Testis (tissue), 3 donors: ENCODE results near the gene TMEM184A. TPM values are rescaled to one million over a fixed set of nuclear protein-coding genes. Genes with fewer than 3 reads are reported as not detected.

Experiments
- DNase-seq: peaks from one replicate; pipeline ENCODE4 v3.0.0-alpha.2; 2019
- H3K27ac ChIP-seq, 2 donors: fragments of 200-600 bp; sonication (generic); one replicate each; pipeline ENCODE4 v1.5.1; 2019
- H3K27me3 ChIP-seq: fragments of 200-600 bp; sonication (generic); one replicate; pipeline ENCODE4 v1.5.1; 2019
- H3K36me3 ChIP-seq: fragments of 200-600 bp; sonication (generic); one replicate; pipeline ENCODE4 v1.5.1; 2017; ENCODE audit warnings: low read depth; ENCODE audit errors: missing control alignments
- H3K4me1 ChIP-seq: fragments of 200-600 bp; sonication (generic); one replicate; pipeline ENCODE4 v1.5.1; 2019
- H3K4me3 ChIP-seq, 2 donors: fragments of 200-600 bp; sonication (generic); one replicate each; pipeline ENCODE4 v1.5.1; 2017 to 2019
- H3K9me3 ChIP-seq: fragments of 200-600 bp; sonication (generic); one replicate; pipeline ENCODE4 v1.5.1; 2017
- CTCF ChIP-seq, 3 experiments: fragments of 450-650 bp in 2 of 3; fragments of 200-600 bp in 1 of 3; sonication (generic) in 1 of 3; IDR thresholded peaks; one replicate each; pipeline ENCODE4 v1.5.1; 2016 to 2019; ENCODE audit warnings: antibody characterized with exemption in 3 of 3, mild to moderate bottlenecking in 2 of 3, moderate library complexity in 1 of 3
- POLR2A ChIP-seq: fragments of 450-650 bp; IDR thresholded peaks from one replicate; pipeline ENCODE4 v1.6.1; 2017; ENCODE audit warnings: antibody characterized with exemption, mild to moderate bottlenecking, moderate library complexity
- whole genome bisulfite sequencing, 2 donors: methylation state at CpG; one replicate each; pipeline ENCODE4 v1.1.5; 2018; 5-methylcytosine and 5-hydroxymethylcytosine counted together
- intact Hi-C: fragments of 100-400 bp; cut with DNase I; formaldehyde crosslinking; loops from one replicate; pipeline ENCODE4 v1.15.1; 2023; ENCODE audit warnings: low total_unique reads
- polyA plus RNA-seq: library from polyadenylated mRNA; stranded (reverse); fragments of 350-450 nt; fragmentation: Illumina TruSeq; extraction: RNeasy Lipid Tissue Mini Kit (QIAGEN cat#74804); gene quantifications from one replicate; pipeline ENCODE4 v1.2.3, GENCODE V29; 2014; ENCODE audit warnings: low read depth, low replicate concordance; ENCODE audit not compliant: insufficient read depth
- total RNA-seq, 2 donors: library from RNA; depleted of rRNA; stranded (reverse); fragments of >200 nt; gene quantifications; one replicate each; pipeline ENCODE4 v1.2.3, GENCODE V29; 2016

The TMEM184A gene
- total and polyA plus RNA-seq, 3 donors from 2014 or later = 7.1 to 20.9 (median 18.7) TPM

GRCh38 chr7:1595027-1595426, 39.0 kb upstream of the TMEM184A start:
- intact Hi-C loops = no loop called here
- DNase-seq = no peak
- H3K4me3 ChIP-seq = no peak overlapping the region
- no peaks in the 10 kb centered on the region for H3K27me3 ChIP-seq
- TF ChIP-seq POLR2A = no peak
- TF ChIP-seq CTCF (IDR thresholded peaks at IDR 0.05) = no peak
- H3K4me1 ChIP-seq = no peaks in the 10 kb centered on the region
- no peaks in the 10 kb centered on the region for H3K9me3 ChIP-seq
- no peak overlapping the region for H3K27ac ChIP-seq
- no peaks in the 10 kb centered on the region for H3K36me3 ChIP-seq
- 82 to 85% methylated on average over 3 of the region's 3 CpGs for WGBS, 2 donors

GRCh38 chr7:1593904-1594421, 38.0 kb upstream of the TMEM184A start:
- H3K9me3 ChIP-seq = no peaks in the 10 kb centered on the region
- TF ChIP-seq POLR2A (no peak), CTCF (IDR thresholded peaks at IDR 0.05) (no peak)
- H3K4me1 ChIP-seq = no peaks in the 10 kb centered on the region
- no peak overlapping the region for H3K4me3 ChIP-seq
- H3K36me3 ChIP-seq = no peaks in the 10 kb centered on the region
- no peaks in the 10 kb centered on the region for H3K27me3 ChIP-seq
- intact Hi-C loops = no loop called here
- no peak for DNase-seq
- WGBS, 2 donors = 82 to 87% methylated on average over 4 of the region's 4 CpGs
- no peak overlapping the region for H3K27ac ChIP-seq

- H3K36me3 ChIP-seq = no peaks in the 10 kb centered on the region
- H3K4me1 ChIP-seq = no peaks in the 10 kb centered on the region
- intact Hi-C loops = no loop called here
- H3K9me3 ChIP-seq = no peaks in the 10 kb centered on the region
- no peak for DNase-seq
- WGBS, 2 donors = 69 to 77% methylated on average over 18 of the region's 19 CpGs
- TF ChIP-seq CTCF (IDR thresholded peaks at IDR 0.05) (no peak), POLR2A (no peak)
- H3K27me3 ChIP-seq = no peaks in the 10 kb centered on the region
- no peak overlapping the region for H3K27ac ChIP-seq
- H3K4me3 ChIP-seq = no peak overlapping the region
These were observed 37.3 kb upstream of the TMEM184A start for GRCh38 chr7:1593091-1593866.

GRCh38 chr7:1592299-1592871, 36.4 kb upstream of the TMEM184A start:
- Histone ChIP-seq H3K36me3 (no peaks in the 10 kb centered on the region), H3K27me3 (no peaks in the 10 kb centered on the region), H3K4me3 (no peak overlapping the region), H3K9me3 (no peaks in the 10 kb centered on the region), H3K4me1 (no peaks in the 10 kb centered on the region), H3K27ac (no peak overlapping the region)
- intact Hi-C loops = no loop called here
- no peak for DNase-seq
- 61 to 68% methylated on average over 16 to 20 of the region's 20 CpGs for WGBS, 2 donors
- TF ChIP-seq CTCF (IDR thresholded peaks at IDR 0.05) = no peak
- TF ChIP-seq POLR2A = no peak
